Measurements from ENCODE around the gene RPUSD3. TPM values are rescaled to one million over a fixed set of nuclear protein-coding genes. Genes with fewer than 3 reads are reported as not detected.

Gene RPUSD3
- total RNA-seq, 2 donors from 2014 or later: 56.9 to 67.1 TPM

- 57 to 74% methylated on average over 4 to 7 of the region's 7 CpGs for WGBS, 2 experiments (ENCODE audit: insufficient coverage in 1 of 2, insufficient read length in 1 of 2)
- peak overlapping the region; percentile 50 for H3K27ac Mint-ChIP-seq
- H3K4me1 Mint-ChIP-seq: peaks cover 8% of the 10 kb centered on the region
Measured at GRCh38 chr3:9808345-9809037, 35.3 kb downstream of the RPUSD3 start.

GRCh38 chr3:9807981-9808344 is 35.8 kb downstream of the RPUSD3 start:
- Mint-ChIP-seq H3K9me3 (no peaks in the 10 kb centered on the region), H3K36me3 (ENCODE audit: low read depth) (peaks cover 42% of the 10 kb centered on the region), H3K27me3 (ENCODE audit: insufficient read depth) (peaks cover 17% of the 10 kb centered on the region), H3K4me1 (peaks cover 8% of the 10 kb centered on the region), H3K4me3 (no peak overlapping the region), H3K27ac (no peak overlapping the region)
- no peak for TF ChIP-seq CTCF (conservative IDR thresholded peaks at IDR 0.05)
- no peak overlapping the region for H3K9ac ChIP-seq (ENCODE audit: extremely low read depth, low read length, poor library complexity, severe bottlenecking)
- H3K36me3 ChIP-seq (ENCODE audit: control insufficient read depth, insufficient read depth, low read length): peaks cover 48% of the 10 kb centered on the region
- H3K27me3 ChIP-seq (ENCODE audit: control insufficient read depth, insufficient read depth, low read length, poor library complexity, severe bottlenecking): peaks cover 6% of the 10 kb centered on the region
- peaks cover 3% of the 10 kb centered on the region for H3K4me1 ChIP-seq (ENCODE audit: control insufficient read depth, insufficient read depth, low read length)
- H3K4me3 ChIP-seq (ENCODE audit: low read length): no peak overlapping the region
- no peak for DNase-seq
- WGBS, 2 experiments (ENCODE audit: insufficient coverage in 1 of 2, insufficient read length in 1 of 2): 98 to 100% methylated on average over 2 of the region's 2 CpGs
- H3K27ac ChIP-seq (ENCODE audit: low read depth, low read length): no peak overlapping the region
- H3K9me3 ChIP-seq (ENCODE audit: control insufficient read depth, low read length): no peaks in the 10 kb centered on the region

More at GRCh38 chr3:9808345-9809037, 35.3 kb downstream of the RPUSD3 start:
- Histone ChIP-seq H3K9ac (ENCODE audit: extremely low read depth, low read length, poor library complexity, severe bottlenecking) (no peak overlapping the region), H3K27me3 (ENCODE audit: control insufficient read depth, insufficient read depth, low read length, poor library complexity, severe bottlenecking) (peaks cover 6% of the 10 kb centered on the region), H3K27ac (ENCODE audit: low read depth, low read length) (no peak overlapping the region), H3K9me3 (ENCODE audit: control insufficient read depth, low read length) (no peaks in the 10 kb centered on the region), H3K4me1 (ENCODE audit: control insufficient read depth, insufficient read depth, low read length) (peaks cover 3% of the 10 kb centered on the region), H3K4me3 (ENCODE audit: low read length) (no peak overlapping the region), H3K36me3 (ENCODE audit: control insufficient read depth, insufficient read depth, low read length) (peaks cover 47% of the 10 kb centered on the region)
- Mint-ChIP-seq H3K27me3 (ENCODE audit: insufficient read depth) (peaks cover 17% of the 10 kb centered on the region), H3K9me3 (no peaks in the 10 kb centered on the region), H3K4me3 (no peak overlapping the region), H3K36me3 (ENCODE audit: low read depth) (peaks cover 40% of the 10 kb centered on the region)
- peak; percentile 85 for DNase-seq
- peak; percentile 67 for TF ChIP-seq CTCF (conservative IDR thresholded peaks at IDR 0.05)

GRCh38 chr3:9806688-9807589 is 36.9 kb downstream of the RPUSD3 start:
- Histone ChIP-seq H3K9ac (ENCODE audit: extremely low read depth, low read length, poor library complexity, severe bottlenecking) (no peak overlapping the region), H3K4me1 (ENCODE audit: control insufficient read depth, insufficient read depth, low read length) (peaks cover 3% of the 10 kb centered on the region), H3K36me3 (ENCODE audit: control insufficient read depth, insufficient read depth, low read length) (peaks cover 50% of the 10 kb centered on the region), H3K27ac (ENCODE audit: low read depth, low read length) (peak overlapping the region; percentile 51), H3K27me3 (ENCODE audit: control insufficient read depth, insufficient read depth, low read length, poor library complexity, severe bottlenecking) (peaks cover 6% of the 10 kb centered on the region), H3K9me3 (ENCODE audit: control insufficient read depth, low read length) (no peaks in the 10 kb centered on the region), H3K4me3 (ENCODE audit: low read length) (no peak overlapping the region)
- Mint-ChIP-seq H3K4me3 (no peak overlapping the region), H3K36me3 (ENCODE audit: low read depth) (peaks cover 46% of the 10 kb centered on the region), H3K9me3 (no peaks in the 10 kb centered on the region), H3K4me1 (peaks cover 8% of the 10 kb centered on the region), H3K27me3 (ENCODE audit: insufficient read depth) (peaks cover 17% of the 10 kb centered on the region), H3K27ac (no peak overlapping the region)
- no peak for DNase-seq
- 88 to 95% methylated on average over 6 to 7 of the region's 7 CpGs for WGBS, 2 experiments (ENCODE audit: insufficient coverage in 1 of 2, insufficient read length in 1 of 2)
- TF ChIP-seq CTCF (conservative IDR thresholded peaks at IDR 0.05): no peak

Data from endodermal cell (in vitro differentiated cells).